ENCODE data around the gene EYS. TPM values are rescaled to one million over a fixed set of nuclear protein-coding genes. Genes with fewer than 3 reads are reported as not detected.

Gene EYS
- total RNA-seq, 1 experiment from 2014 or later, result not detected

GRCh38 chr6:63721181-63721580, 1985.8 kb downstream of the EYS start:
- H4K20me1 ChIP-seq (ENCODE audit: insufficient read depth), result no peaks in the 10 kb centered on the region
- H3K9me3 ChIP-seq (ENCODE audit: control insufficient read depth in 1 of 2, insufficient read depth in 1 of 2, low read depth in 1 of 2, low read length in 2 of 2), result no peaks in the 10 kb centered on the region
- no peaks in the 10 kb centered on the region for H3K4me1 ChIP-seq (ENCODE audit: control insufficient read depth in 1 of 2, insufficient read depth in 2 of 2, low read length in 2 of 2)
- H3K27ac ChIP-seq (ENCODE audit: low read depth, low read length), result no peak overlapping the region
- no peak overlapping the region for H3K4me3 ChIP-seq (replicated peaks in 1 of 2; ENCODE audit: low read depth in 1 of 2, low read length in 2 of 2)
- H3K36me3 ChIP-seq (ENCODE audit: control insufficient read depth in 1 of 2, insufficient read depth in 2 of 2, low read length in 2 of 2), result no peaks in the 10 kb centered on the region
- H3K9ac ChIP-seq (ENCODE audit: low read length), result no peak overlapping the region
- no peaks in the 10 kb centered on the region for H3K27me3 ChIP-seq (ENCODE audit: insufficient read depth, low read length)
- DNase-seq (ENCODE audit: low read depth, low spot score) (no peak), ATAC-seq (no peak)
- no TSS peak for BruUV-seq (replicated peaks)
- TF ChIP-seq, protein P1, sequence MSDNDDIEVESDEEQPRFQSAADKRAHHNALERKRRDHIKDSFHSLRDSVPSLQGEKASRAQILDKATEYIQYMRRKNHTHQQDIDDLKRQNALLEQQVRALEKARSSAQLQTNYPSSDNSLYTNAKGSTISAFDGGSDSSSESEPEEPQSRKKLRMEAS (IDR thresholded peaks at IDR 0.05), result no peak
- no peak for TF ChIP-seq CBX3 (IDR thresholded peaks at IDR 0.05; ENCODE audit: low read depth)
- no peak for TF ChIP-seq EZH2phosphoT487 (IDR thresholded peaks at IDR 0.05; ENCODE audit: borderline replicate concordance)
- TF ChIP-seq ZNF274 (IDR thresholded peaks at IDR 0.05; ENCODE audit: low read depth, low read length), result no peak
- no peak for TF ChIP-seq ELF1 (IDR thresholded peaks at IDR 0.05; ENCODE audit: borderline replicate concordance, low read depth)
- no peak for TF ChIP-seq FOSL1 (IDR thresholded peaks at IDR 0.05; ENCODE audit: low read depth)
- no peak for TF ChIP-seq TCF7L2 (IDR thresholded peaks at IDR 0.05; ENCODE audit: borderline replicate concordance, extremely low read depth, insufficient read depth, insufficient read length)
- TF ChIP-seq EGR1 (IDR thresholded peaks at IDR 0.05; ENCODE audit: low read depth), result no peak
- TF ChIP-seq SP1 (IDR thresholded peaks at IDR 0.05; ENCODE audit: low read depth), result no peak
- TF ChIP-seq ZFX (IDR thresholded peaks at IDR 0.05), result no peak
- no peak for TF ChIP-seq EZH2 (IDR thresholded peaks at IDR 0.05)
- CTCF ChIA-PET, result no interaction called here
- H2AFZ ChIP-seq (ENCODE audit: low read depth, low read length, poor library complexity, severe bottlenecking), result no peak overlapping the region
- no peaks in the 10 kb centered on the region for H3K9me2 ChIP-seq (ENCODE audit: insufficient read depth)
- POLR2A ChIA-PET, result no interaction called here
- H3K4me2 ChIP-seq (ENCODE audit: low read length), result no peak overlapping the region
- intact Hi-C loops (cut with micrococcal nuclease), result no loop called here
- no peaks in the 10 kb centered on the region for H3K79me2 ChIP-seq (ENCODE audit: insufficient read depth, low read length)
- RAD21 ChIA-PET (ENCODE audit: low non-redundant PET in 1 of 2, low total read pairs in 2 of 2, uncharacterized antibody in 2 of 2, unreplicated experiment in 2 of 2), result no interaction called here

GRCh38 chr6:63716169-63716568, 1990.9 kb downstream of the EYS start:
- no peaks in the 10 kb centered on the region for H3K9me2 ChIP-seq (ENCODE audit: insufficient read depth)
- no peaks in the 10 kb centered on the region for H3K27me3 ChIP-seq (ENCODE audit: insufficient read depth, low read length)
- no peaks in the 10 kb centered on the region for H3K79me2 ChIP-seq (ENCODE audit: insufficient read depth, low read length)
- ChIA-PET RAD21 (ENCODE audit: low non-redundant PET in 1 of 2, low total read pairs in 2 of 2, uncharacterized antibody in 2 of 2, unreplicated experiment in 2 of 2) (no interaction called here), CTCF (interaction anchor here (2.0 kb wide), 1 partner anchor 363 kb away, joined by 4 read pairs; no protein-coding TSS in a partner anchor), POLR2A (no interaction called here)
- H3K9ac ChIP-seq (ENCODE audit: low read length), result no peak overlapping the region
- BruUV-seq (replicated peaks), result no TSS peak
- no peak overlapping the region for H3K27ac ChIP-seq (ENCODE audit: low read depth, low read length)
- H3K4me3 ChIP-seq (replicated peaks in 1 of 2; ENCODE audit: low read depth in 1 of 2, low read length in 2 of 2), result no peak overlapping the region
- ATAC-seq (no peak), DNase-seq (ENCODE audit: low read depth, low spot score) (no peak)
- TF ChIP-seq ELF1 (IDR thresholded peaks at IDR 0.05; ENCODE audit: borderline replicate concordance, low read depth) (no peak), TCF7L2 (IDR thresholded peaks at IDR 0.05; ENCODE audit: borderline replicate concordance, extremely low read depth, insufficient read depth, insufficient read length) (no peak), POLR2A (IDR thresholded peaks at IDR 0.05; ENCODE audit: borderline replicate concordance, extremely low read depth, insufficient read depth, insufficient read length) (no peak), EZH2 (IDR thresholded peaks at IDR 0.05) (no peak), ZNF274 (IDR thresholded peaks at IDR 0.05; ENCODE audit: low read depth, low read length) (no peak), EGR1 (IDR thresholded peaks at IDR 0.05; ENCODE audit: low read depth) (no peak), RAD21 (IDR thresholded peaks at IDR 0.05; ENCODE audit: low read depth) (no peak), EZH2phosphoT487 (IDR thresholded peaks at IDR 0.05; ENCODE audit: borderline replicate concordance) (no peak), SIN3A (IDR thresholded peaks at IDR 0.05; ENCODE audit: low read depth) (no peak), ZFX (IDR thresholded peaks at IDR 0.05) (no peak), FOSL1 (IDR thresholded peaks at IDR 0.05; ENCODE audit: low read depth) (no peak), POLR2AphosphoS5 (IDR thresholded peaks at IDR 0.05; ENCODE audit: low read depth, low read length) (no peak), JUND (IDR thresholded peaks at IDR 0.05) (no peak)
- TF ChIP-seq, protein P2, sequence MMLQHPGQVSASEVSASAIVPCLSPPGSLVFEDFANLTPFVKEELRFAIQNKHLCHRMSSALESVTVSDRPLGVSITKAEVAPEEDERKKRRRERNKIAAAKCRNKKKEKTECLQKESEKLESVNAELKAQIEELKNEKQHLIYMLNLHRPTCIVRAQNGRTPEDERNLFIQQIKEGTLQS (IDR thresholded peaks at IDR 0.05), result no peak
- TF ChIP-seq, protein P3, sequence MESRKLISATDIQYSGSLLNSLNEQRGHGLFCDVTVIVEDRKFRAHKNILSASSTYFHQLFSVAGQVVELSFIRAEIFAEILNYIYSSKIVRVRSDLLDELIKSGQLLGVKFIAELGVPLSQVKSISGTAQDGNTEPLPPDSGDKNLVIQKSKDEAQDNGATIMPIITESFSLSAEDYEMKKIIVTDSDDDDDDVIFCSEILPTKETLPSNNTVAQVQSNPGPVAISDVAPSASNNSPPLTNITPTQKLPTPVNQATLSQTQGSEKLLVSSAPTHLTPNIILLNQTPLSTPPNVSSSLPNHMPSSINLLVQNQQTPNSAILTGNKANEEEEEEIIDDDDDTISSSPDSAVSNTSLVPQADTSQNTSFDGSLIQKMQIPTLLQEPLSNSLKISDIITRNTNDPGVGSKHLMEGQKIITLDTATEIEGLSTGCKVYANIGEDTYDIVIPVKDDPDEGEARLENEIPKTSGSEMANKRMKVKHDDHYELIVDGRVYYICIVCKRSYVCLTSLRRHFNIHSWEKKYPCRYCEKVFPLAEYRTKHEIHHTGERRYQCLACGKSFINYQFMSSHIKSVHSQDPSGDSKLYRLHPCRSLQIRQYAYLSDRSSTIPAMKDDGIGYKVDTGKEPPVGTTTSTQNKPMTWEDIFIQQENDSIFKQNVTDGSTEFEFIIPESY (IDR thresholded peaks at IDR 0.05; ENCODE audit: extremely low read depth, insufficient replicate concordance, low read length), result no peak
- intact Hi-C loops (cut with micrococcal nuclease), result no loop called here
- H3K4me2 ChIP-seq (ENCODE audit: low read length), result no peak overlapping the region
- no peaks in the 10 kb centered on the region for H3K4me1 ChIP-seq (ENCODE audit: control insufficient read depth in 1 of 2, insufficient read depth in 2 of 2, low read length in 2 of 2)
- peaks cover 14 to 20% of the 10 kb centered on the region in 2 experiments; a peak in 3 of 4 replicates for H3K36me3 ChIP-seq (ENCODE audit: control insufficient read depth in 1 of 2, insufficient read depth in 2 of 2, low read length in 2 of 2)
- no peaks in the 10 kb centered on the region for H3K9me3 ChIP-seq (ENCODE audit: control insufficient read depth in 1 of 2, insufficient read depth in 1 of 2, low read depth in 1 of 2, low read length in 2 of 2)
- H4K20me1 ChIP-seq (ENCODE audit: insufficient read depth), result no peaks in the 10 kb centered on the region
- no peak overlapping the region for H2AFZ ChIP-seq (ENCODE audit: low read depth, low read length, poor library complexity, severe bottlenecking)
